ENCODE measurements around the gene USP10.

The USP10 gene

DNA sequence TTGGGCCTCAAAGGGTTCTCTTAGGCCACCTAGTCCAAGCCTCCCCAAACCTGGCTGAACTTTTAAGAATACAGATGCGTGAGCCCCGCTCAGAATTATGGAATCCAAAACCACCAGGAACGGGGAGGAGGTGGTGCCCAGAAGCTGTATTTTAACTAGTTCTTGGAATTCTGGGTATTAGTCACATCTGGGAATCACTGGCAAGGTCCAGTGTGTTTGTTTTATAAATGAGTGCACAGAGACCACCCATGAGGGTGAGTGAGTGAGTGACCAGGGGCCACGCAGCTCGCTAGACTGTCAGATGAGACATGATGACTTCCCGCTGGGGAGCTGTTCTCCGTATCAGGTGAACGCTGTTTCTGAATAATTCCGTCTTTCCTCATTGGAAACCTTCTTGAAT, 37.3 kb upstream of the USP10 start:
- Histone ChIP-seq H3K9me3 (ENCODE audit: control insufficient read depth, low read length) (no peaks in the 10 kb centered on the region), H3K9ac (ENCODE audit: low read length) (no peak overlapping the region), H2BK120ac (ENCODE audit: low read depth, low read length) (no peak overlapping the region), H3K36me3 (ENCODE audit: control insufficient read depth in 1 of 2, insufficient read depth in 2 of 2, low read depth in 1 of 2, low read length in 2 of 2) (peaks cover 82 to 90% of the 10 kb centered on the region in 2 experiments), H3K4me3 (ENCODE audit: insufficient read depth in 1 of 2, low read depth in 1 of 2, low read length in 2 of 2) (no peak overlapping the region), H2BK5ac (ENCODE audit: low read depth, low read length, poor library complexity, severe bottlenecking) (no peak overlapping the region), H3K18ac (ENCODE audit: low read depth in 1 of 2, low read length in 2 of 2) (no peak overlapping the region), H3K23ac (ENCODE audit: low read length in 2 of 2) (no peak overlapping the region), H3K27me3 (ENCODE audit: control insufficient read depth in 1 of 2, insufficient read depth in 1 of 2, low read length in 2 of 2) (no peaks in the 10 kb centered on the region), H2AFZ (ENCODE audit: low read depth, low read length) (no peak overlapping the region), H3K27ac (ENCODE audit: low read length, poor library complexity, severe bottlenecking) (no peak overlapping the region), H3K14ac (ENCODE audit: low read length in 2 of 2) (no peak overlapping the region), H2BK15ac (ENCODE audit: low read depth, poor library complexity, severe bottlenecking) (no peak overlapping the region), H3K4me2 (ENCODE audit: low read length, poor library complexity, severe bottlenecking) (no peak overlapping the region), H4K91ac (ENCODE audit: low read length) (no peak overlapping the region), H3K4ac (ENCODE audit: low read depth in 1 of 2, low read length in 2 of 2) (no peak overlapping the region), H2AK5ac (ENCODE audit: low read length, severe bottlenecking) (no peak overlapping the region), H3K4me1 (ENCODE audit: control insufficient read depth, insufficient read depth, low read depth, low read length) (peaks cover 11% of the 10 kb centered on the region), H4K8ac (ENCODE audit: low read length) (no peak overlapping the region), H2BK12ac (ENCODE audit: low read length in 2 of 2) (no peak overlapping the region), H3K79me1 (replicated peaks; ENCODE audit: low read length, poor library complexity, severe bottlenecking) (peaks cover 52% of the 10 kb centered on the region)
- no peak for DNase-seq
- WGBS: 94% methylated on average over 9 of the region's 9 CpGs

DNA sequence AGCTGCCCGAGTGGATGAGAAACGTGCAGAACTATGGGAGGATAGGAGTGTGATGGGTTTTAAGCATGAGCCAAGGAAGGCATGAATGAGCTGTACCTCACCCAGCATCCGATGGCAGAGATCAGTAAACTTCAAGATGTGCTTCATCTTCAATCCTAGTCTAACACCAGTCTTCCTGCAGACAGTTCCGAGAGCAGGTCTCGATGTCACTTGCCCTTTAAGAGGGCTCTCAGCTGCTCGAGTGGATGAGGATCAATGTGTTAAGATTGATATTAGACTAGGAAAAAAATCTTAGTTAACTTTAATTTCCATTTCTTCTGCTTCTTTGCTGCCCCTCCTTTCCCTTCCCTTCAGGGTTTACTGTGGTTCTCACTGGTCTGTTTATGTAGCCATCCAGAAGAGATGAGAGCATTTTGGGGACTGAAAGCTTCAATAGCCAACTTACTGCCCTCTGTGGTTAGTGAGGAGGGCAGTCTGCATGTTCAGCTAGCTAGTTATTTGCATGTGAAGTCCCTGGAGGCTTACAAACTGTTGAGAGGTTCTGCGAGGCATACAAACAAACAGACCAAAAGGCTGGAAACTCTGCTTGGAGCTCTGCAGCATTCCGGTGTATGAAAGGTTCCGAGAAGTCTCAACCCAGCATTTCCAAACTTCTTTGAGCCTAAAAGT, 36.2 kb upstream of the USP10 start:
- Histone ChIP-seq H3K4me1 (ENCODE audit: control insufficient read depth, insufficient read depth, low read depth, low read length) (peaks cover 11% of the 10 kb centered on the region), H2BK12ac (ENCODE audit: low read length in 2 of 2) (no peak overlapping the region), H3K9ac (ENCODE audit: low read length) (no peak overlapping the region), H3K23ac (ENCODE audit: low read length in 2 of 2) (no peak overlapping the region), H3K79me1 (replicated peaks; ENCODE audit: low read length, poor library complexity, severe bottlenecking) (peaks cover 54% of the 10 kb centered on the region), H3K27ac (ENCODE audit: low read length, poor library complexity, severe bottlenecking) (no peak overlapping the region), H4K8ac (ENCODE audit: low read length) (no peak overlapping the region), H2BK120ac (ENCODE audit: low read depth, low read length) (no peak overlapping the region), H3K9me3 (ENCODE audit: control insufficient read depth, low read length) (no peaks in the 10 kb centered on the region), H3K4me3 (ENCODE audit: insufficient read depth in 1 of 2, low read depth in 1 of 2, low read length in 2 of 2) (no peak overlapping the region), H2BK15ac (ENCODE audit: low read depth, poor library complexity, severe bottlenecking) (no peak overlapping the region), H2AFZ (ENCODE audit: low read depth, low read length) (no peak overlapping the region), H2AK5ac (ENCODE audit: low read length, severe bottlenecking) (no peak overlapping the region), H4K91ac (ENCODE audit: low read length) (no peak overlapping the region), H3K14ac (ENCODE audit: low read length in 2 of 2) (no peak overlapping the region), H3K27me3 (ENCODE audit: control insufficient read depth in 1 of 2, insufficient read depth in 1 of 2, low read length in 2 of 2) (no peaks in the 10 kb centered on the region), H3K36me3 (ENCODE audit: control insufficient read depth in 1 of 2, insufficient read depth in 2 of 2, low read depth in 1 of 2, low read length in 2 of 2) (peaks cover 80 to 84% of the 10 kb centered on the region in 2 experiments), H3K18ac (ENCODE audit: low read depth in 1 of 2, low read length in 2 of 2) (no peak overlapping the region), H2BK5ac (ENCODE audit: low read depth, low read length, poor library complexity, severe bottlenecking) (no peak overlapping the region), H3K4me2 (ENCODE audit: low read length, poor library complexity, severe bottlenecking) (no peak overlapping the region), H3K4ac (ENCODE audit: low read depth in 1 of 2, low read length in 2 of 2) (no peak overlapping the region)
- WGBS: 51% methylated on average over 6 of the region's 9 CpGs
- DNase-seq: peak; percentile 69

DNA sequence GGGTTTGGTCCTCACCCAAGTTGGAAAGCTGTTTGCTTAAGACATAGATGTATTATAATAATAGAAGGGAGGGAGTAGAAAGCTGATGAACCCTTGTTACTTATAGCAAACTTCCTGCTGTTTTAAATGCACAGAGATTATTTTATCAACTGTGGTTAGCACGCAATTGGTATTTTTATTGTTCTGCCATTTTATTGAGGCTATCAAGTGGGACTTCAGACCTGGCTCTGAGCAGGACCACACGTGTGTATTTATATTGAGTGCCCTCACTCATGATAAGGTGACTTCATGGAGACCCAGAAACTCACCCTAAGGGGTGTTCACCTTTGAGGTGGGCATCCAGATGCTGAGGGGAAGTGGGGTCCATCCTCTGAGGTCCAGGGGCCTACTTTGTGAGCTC, 34.4 kb upstream of the USP10 start:
- Histone ChIP-seq H3K4ac (ENCODE audit: low read depth in 1 of 2, low read length in 2 of 2) (no peak overlapping the region), H3K36me3 (ENCODE audit: control insufficient read depth in 1 of 2, insufficient read depth in 2 of 2, low read depth in 1 of 2, low read length in 2 of 2) (peaks cover 66 to 68% of the 10 kb centered on the region in 2 experiments), H2BK12ac (ENCODE audit: low read length in 2 of 2) (no peak overlapping the region), H2BK120ac (ENCODE audit: low read depth, low read length) (no peak overlapping the region), H3K27ac (ENCODE audit: low read length, poor library complexity, severe bottlenecking) (no peak overlapping the region), H3K9me3 (ENCODE audit: control insufficient read depth, low read length) (no peaks in the 10 kb centered on the region), H2AK5ac (ENCODE audit: low read length, severe bottlenecking) (no peak overlapping the region), H3K79me1 (replicated peaks; ENCODE audit: low read length, poor library complexity, severe bottlenecking) (peaks cover 41% of the 10 kb centered on the region), H3K4me3 (ENCODE audit: insufficient read depth in 1 of 2, low read depth in 1 of 2, low read length in 2 of 2) (no peak overlapping the region), H2BK5ac (ENCODE audit: low read depth, low read length, poor library complexity, severe bottlenecking) (no peak overlapping the region), H4K91ac (ENCODE audit: low read length) (no peak overlapping the region), H2AFZ (ENCODE audit: low read depth, low read length) (no peak overlapping the region), H3K27me3 (ENCODE audit: control insufficient read depth in 1 of 2, insufficient read depth in 1 of 2, low read length in 2 of 2) (no peaks in the 10 kb centered on the region), H4K8ac (ENCODE audit: low read length) (no peak overlapping the region), H3K4me2 (ENCODE audit: low read length, poor library complexity, severe bottlenecking) (no peak overlapping the region), H3K9ac (ENCODE audit: low read length) (no peak overlapping the region), H2BK15ac (ENCODE audit: low read depth, poor library complexity, severe bottlenecking) (no peak overlapping the region), H3K14ac (ENCODE audit: low read length in 2 of 2) (no peak overlapping the region), H3K18ac (ENCODE audit: low read depth in 1 of 2, low read length in 2 of 2) (no peak overlapping the region), H3K4me1 (ENCODE audit: control insufficient read depth, insufficient read depth, low read depth, low read length) (peaks cover 13% of the 10 kb centered on the region), H3K23ac (ENCODE audit: low read length in 2 of 2) (no peak overlapping the region)
- DNase-seq: no peak
- WGBS: 97% methylated on average over 2 of the region's 2 CpGs

DNA sequence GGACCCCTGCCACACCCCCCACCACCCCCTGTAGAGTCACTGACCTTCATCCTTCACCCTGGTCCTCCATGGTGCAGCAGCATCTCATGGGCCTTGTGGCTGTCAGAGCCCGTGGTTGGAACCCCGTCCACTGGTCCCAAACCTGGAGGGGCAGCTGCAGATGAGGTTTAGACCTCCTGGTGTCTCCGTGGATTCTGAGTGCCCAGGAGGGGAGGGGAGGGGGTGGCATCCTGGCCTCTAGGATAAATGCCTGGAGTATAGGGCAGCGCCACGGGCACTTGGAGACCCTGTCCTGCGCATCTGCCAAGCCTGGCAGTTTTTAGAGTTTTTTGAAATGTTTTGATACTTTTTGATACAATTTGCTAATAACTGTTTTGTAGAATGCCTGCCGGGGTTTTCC, 34.0 kb upstream of the USP10 start:
- no peak overlapping the region for H2AK5ac ChIP-seq (ENCODE audit: low read length, severe bottlenecking)
- no peak overlapping the region for H4K91ac ChIP-seq (ENCODE audit: low read length)
- H3K4ac ChIP-seq (ENCODE audit: low read depth in 1 of 2, low read length in 2 of 2): no peak overlapping the region
- no peak overlapping the region for H3K27ac ChIP-seq (ENCODE audit: low read length, poor library complexity, severe bottlenecking)
- no peaks in the 10 kb centered on the region for H3K9me3 ChIP-seq (ENCODE audit: control insufficient read depth, low read length)
- H3K14ac ChIP-seq (ENCODE audit: low read length in 2 of 2): no peak overlapping the region
- no peak overlapping the region for H3K4me3 ChIP-seq (ENCODE audit: insufficient read depth in 1 of 2, low read depth in 1 of 2, low read length in 2 of 2)
- 99% methylated on average over 7 of the region's 7 CpGs for WGBS
- H2BK15ac ChIP-seq (ENCODE audit: low read depth, poor library complexity, severe bottlenecking): no peak overlapping the region
- no peak overlapping the region for H4K8ac ChIP-seq (ENCODE audit: low read length)
- H2BK120ac ChIP-seq (ENCODE audit: low read depth, low read length): no peak overlapping the region
- H3K9ac ChIP-seq (ENCODE audit: low read length): no peak overlapping the region
- H3K23ac ChIP-seq (ENCODE audit: low read length in 2 of 2): no peak overlapping the region
- peaks cover 61 to 64% of the 10 kb centered on the region in 2 experiments for H3K36me3 ChIP-seq (ENCODE audit: control insufficient read depth in 1 of 2, insufficient read depth in 2 of 2, low read depth in 1 of 2, low read length in 2 of 2)
- H2BK12ac ChIP-seq (ENCODE audit: low read length in 2 of 2): no peak overlapping the region
- no peak overlapping the region for H3K18ac ChIP-seq (ENCODE audit: low read depth in 1 of 2, low read length in 2 of 2)
- no peak for DNase-seq
- peaks cover 12% of the 10 kb centered on the region for H3K4me1 ChIP-seq (ENCODE audit: control insufficient read depth, insufficient read depth, low read depth, low read length)
- no peak overlapping the region for H3K4me2 ChIP-seq (ENCODE audit: low read length, poor library complexity, severe bottlenecking)
- H3K27me3 ChIP-seq (ENCODE audit: control insufficient read depth in 1 of 2, insufficient read depth in 1 of 2, low read length in 2 of 2): no peaks in the 10 kb centered on the region
- peaks cover 41% of the 10 kb centered on the region for H3K79me1 ChIP-seq (replicated peaks; ENCODE audit: low read length, poor library complexity, severe bottlenecking)
- H2BK5ac ChIP-seq (ENCODE audit: low read depth, low read length, poor library complexity, severe bottlenecking): no peak overlapping the region
- no peak overlapping the region for H2AFZ ChIP-seq (ENCODE audit: low read depth, low read length)

All from mesenchymal stem cell (in vitro differentiated cells and primary cell).